Measurements from ENCODE around the gene TEX38. TPM values are rescaled to one million over a fixed set of nuclear protein-coding genes. Genes with fewer than 3 reads are reported as not detected.

Gene TEX38
- polyA plus RNA-seq, 4 donors: 0.22 to 0.54 (median 0.36) TPM

DNA sequence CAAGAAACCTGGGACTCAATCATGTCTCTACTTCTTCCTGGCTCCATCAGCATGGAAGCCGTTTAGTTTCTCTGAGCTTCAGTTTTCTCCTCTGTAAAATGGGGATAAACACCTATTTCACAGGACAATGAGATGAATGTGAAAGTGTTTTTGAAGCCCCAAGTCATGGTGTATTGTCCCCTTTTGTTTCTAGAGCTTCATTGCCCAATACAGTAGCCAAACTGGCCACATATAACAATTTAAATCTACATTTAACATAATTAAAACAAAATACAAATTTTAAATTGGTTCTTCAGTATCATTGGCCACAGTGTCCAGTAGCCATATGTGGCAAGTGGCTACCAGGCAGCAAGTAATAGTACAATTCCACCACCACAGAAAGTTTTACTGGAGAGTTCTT is 49.5 kb downstream of the TEX38 start:
- no peak for DNase-seq (ENCODE audit: low read depth in 4 of 4, low spot score in 2 of 4)

DNA sequence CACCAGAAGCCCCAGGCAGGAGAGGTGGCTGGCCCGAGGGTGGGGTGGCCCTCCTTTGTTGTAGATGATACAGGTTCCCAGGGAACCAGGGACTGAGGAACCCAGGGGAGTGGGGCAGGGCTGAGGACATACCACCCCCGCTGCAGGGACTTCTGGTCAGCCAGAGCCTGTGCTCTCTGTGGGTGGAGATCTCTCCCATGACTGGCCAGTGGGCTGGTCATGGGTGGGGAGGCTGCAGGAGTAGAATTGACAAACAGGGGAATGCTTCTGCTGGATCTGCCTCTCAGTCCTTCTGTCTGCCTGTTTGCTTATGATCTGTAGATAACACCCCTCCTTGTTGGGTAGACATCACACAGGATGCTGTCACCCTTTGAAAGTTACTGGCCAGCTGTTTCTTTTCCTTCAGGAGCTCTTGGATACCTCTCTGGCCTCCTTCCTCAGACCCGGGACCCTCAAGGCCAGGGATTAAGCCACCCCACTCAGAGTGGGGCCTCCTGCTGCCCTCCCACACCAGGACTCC is 50.1 kb downstream of the TEX38 start:
- no peak for DNase-seq (ENCODE audit: low read depth in 4 of 4, low spot score in 2 of 4)

Other genes with a start within 250 kb of the TEX38 start
- gene DMBX1, start 182.0 kb upstream of the TEX38 start, polyA plus RNA-seq (ENCODE audit: insufficient read length in 4 of 4): under 1 TPM in 1 of 4 donors, not detected in 3; 0.09 TPM
- gene KNCN, start 120.2 kb upstream of the TEX38 start, polyA plus RNA-seq (ENCODE audit: insufficient read length in 4 of 4): not detected
- gene MKNK1, start 67.6 kb upstream of the TEX38 start, polyA plus RNA-seq (ENCODE audit: insufficient read length in 4 of 4): 10 to 100 TPM; 16.9 to 43.3 (median 29.4) TPM
- 10 to 100 TPM; 10.5 to 13.9 (median 12.5) TPM for gene MOB3C, start 55.0 kb upstream of the TEX38 start, polyA plus RNA-seq (ENCODE audit: insufficient read length in 4 of 4)
- 100 to 1,000 TPM in 2 of 4 donors, 10 to 100 TPM in 2; 81.7 to 119 (median 96.8) TPM for gene ATPAF1, start 3.5 kb upstream of the TEX38 start, polyA plus RNA-seq (ENCODE audit: insufficient read length in 4 of 4)
- gene EFCAB14, start 47.3 kb downstream of the TEX38 start, polyA plus RNA-seq (ENCODE audit: insufficient read length in 4 of 4): 100 to 1,000 TPM in 1 of 4 donors, 10 to 100 TPM in 3; 90.6 to 109 (median 93.7) TPM
- gene CYP4B1, start 127.2 kb downstream of the TEX38 start, polyA plus RNA-seq (ENCODE audit: insufficient read length in 4 of 4): 1 to 10 TPM; 1.4 to 2.9 (median 2.1) TPM

All from left renal cortex interstitium (tissue), 4 donors.